Keratinocyte (primary cell): ENCODE measurements around the gene SPIRE1. TPM values are rescaled to one million over a fixed set of nuclear protein-coding genes. Genes with fewer than 3 reads are reported as not detected.

Source experiments
- DNase-seq: peaks from one replicate; pipeline ENCODE4 v3.0.0-alpha.2; 2011; ENCODE audit warnings: low read depth, missing footprints, low spot score
- FAIRE-seq: peaks from 2 replicates; lab custom pipeline; 2011; peaks lifted over from hg19 to GRCh38; lab: Jason Lieb, UNC
- H2AFZ ChIP-seq: 2 replicates; pipeline ENCODE4 v1.6.0; 2012; ENCODE audit warnings: low read length, control low read depth, inconsistent platforms; ENCODE audit not compliant: control insufficient read depth
- H3K27ac ChIP-seq: 2 replicates; pipeline ENCODE4 v1.5.1; 2011; ENCODE audit warnings: low read length; ENCODE audit not compliant: control insufficient read depth, insufficient read depth
- H3K27me3 ChIP-seq: 3 replicates; pipeline ENCODE4 v1.6.0; 2011; ENCODE audit warnings: low read length; ENCODE audit not compliant: control insufficient read depth, insufficient read depth; ENCODE audit errors: extremely low read depth
- H3K36me3 ChIP-seq, 2 experiments: 2 replicates in 1 of 2; 3 replicates in 1 of 2; pipeline ENCODE4 v1.5.1; 2011; ENCODE audit warnings: low read length in 2 of 2, mild to moderate bottlenecking in 1 of 2; ENCODE audit not compliant: control insufficient read depth in 2 of 2, insufficient read depth in 2 of 2; ENCODE audit errors: extremely low read depth in 1 of 2
- H3K4me1 ChIP-seq: 3 replicates; pipeline ENCODE4 v1.5.1; 2011; ENCODE audit warnings: low read length; ENCODE audit not compliant: control insufficient read depth, insufficient read depth; ENCODE audit errors: extremely low read depth
- H3K4me2 ChIP-seq: 3 replicates; pipeline ENCODE4 v1.6.0; 2011; ENCODE audit warnings: low read depth, low read length; ENCODE audit not compliant: control insufficient read depth, insufficient read depth; ENCODE audit errors: extremely low read depth
- H3K4me3 ChIP-seq, 3 experiments: fragments of 200-600 bp in 1 of 3; sonication (generic) in 1 of 3; 2 replicates in 2 of 3; 3 replicates in 1 of 3; pipeline ENCODE4 v1.5.1; 2011 to 2016; ENCODE audit warnings: low read length in 3 of 3, mild to moderate bottlenecking in 3 of 3, control low read depth in 2 of 3, inconsistent platforms in 1 of 3, low read depth in 1 of 3, mixed read lengths in 1 of 3, mixed run types in 1 of 3, moderate library complexity in 1 of 3; ENCODE audit not compliant: control insufficient read depth in 2 of 3, insufficient read depth in 2 of 3; ENCODE audit errors: extremely low read depth in 1 of 3
- H3K79me2 ChIP-seq: 2 replicates; pipeline ENCODE4 v1.6.0; 2012; ENCODE audit warnings: low read length; ENCODE audit not compliant: control insufficient read depth, insufficient read depth
- H3K9ac ChIP-seq: 3 replicates; pipeline ENCODE4 v1.6.0; 2011; ENCODE audit warnings: low read length; ENCODE audit not compliant: control insufficient read depth, insufficient read depth; ENCODE audit errors: extremely low read depth
- H3K9me1 ChIP-seq: 3 replicates; pipeline ENCODE4 v1.6.0; 2011; ENCODE audit warnings: low read length; ENCODE audit not compliant: control insufficient read depth, insufficient read depth; ENCODE audit errors: extremely low read depth
- H3K9me3 ChIP-seq: 2 replicates; pipeline ENCODE4 v1.5.1; 2012; ENCODE audit warnings: low read depth, low read length; ENCODE audit not compliant: control insufficient read depth
- H4K20me1 ChIP-seq: 3 replicates; pipeline ENCODE4 v1.6.0; 2011; ENCODE audit warnings: low read length; ENCODE audit not compliant: control insufficient read depth, insufficient read depth; ENCODE audit errors: extremely low read depth
- CTCF ChIP-seq, 3 experiments: IDR thresholded peaks in 1 of 3; conservative IDR thresholded peaks in 1 of 3; optimal IDR thresholded peaks in 1 of 3; 2 replicates in 2 of 3; 3 replicates in 1 of 3; pipeline versions ENCODE3 to v1.5.1; 2011; ENCODE audit warnings: low read length in 3 of 3, mild to moderate bottlenecking in 3 of 3, moderate library complexity in 2 of 3, control low read depth in 1 of 3, inconsistent platforms in 1 of 3; ENCODE audit not compliant: insufficient read depth in 2 of 3; ENCODE audit errors: extremely low read depth in 1 of 3
- EZH2 ChIP-seq: IDR thresholded peaks from one replicate; pipeline ENCODE4 v1.6.1; 2012; ENCODE audit warnings: inconsistent platforms, mild to moderate bottlenecking, low read length, moderate library complexity
- dilution Hi-C: fragments of 300-500 bp; cut with MboI; formaldehyde crosslinking; loops from one replicate; pipeline ENCODE4 v1.7.0; 2020; ENCODE audit warnings: low sequenced_read_pairs; ENCODE audit not compliant: extremely low pct_ligation_motif_present
- polyA plus RNA-seq, 5 experiments: library from polyadenylated mRNA; depleted of rRNA in 3 of 5; stranded (reverse) in 3 of 5; stranded (forward) in 1 of 5; unstranded in 1 of 5; fragments of >200 nt; gene quantifications; 1 replicate in 1 of 5; 2 replicates in 3 of 5; 3 replicates in 1 of 5; pipeline versions ENCODE4 v1.2.1 to v1.2.3, GENCODE V29; 2011 to 2012; ENCODE audit warnings: missing spikeins in 2 of 5, low read depth in 1 of 5, low replicate concordance in 1 of 5

The SPIRE1 gene
- polyA plus RNA-seq, 1 donor (not counting 4 experiments of a cell fraction or from before 2014, with no cell fraction given) = 20.6 TPM

GRCh38 chr18:12515550-12515949 lies 142.4 kb downstream of the SPIRE1 start:
- Histone ChIP-seq H3K9me3 (no peaks in the 10 kb centered on the region), H3K79me2 (no peaks in the 10 kb centered on the region), H3K36me3 (peaks cover 0 to 1% of the 10 kb centered on the region in 2 experiments), H3K4me2 (no peak overlapping the region), H3K9me1 (no peaks in the 10 kb centered on the region), H2AFZ (no peak overlapping the region), H3K27me3 (no peaks in the 10 kb centered on the region), H3K27ac (no peak overlapping the region), H4K20me1 (no peaks in the 10 kb centered on the region), H3K4me3 (no peak overlapping the region), H3K9ac (no peak overlapping the region), H3K4me1 (no peaks in the 10 kb centered on the region)
- FAIRE-seq = no peak
- DNase-seq = no peak
- TF ChIP-seq CTCF (optimal IDR thresholded peaks at IDR 0.05 in 1 of 3, IDR thresholded peaks at IDR 0.05 in 1 of 3, conservative IDR thresholded peaks at IDR 0.05 in 1 of 3; ENCODE audit: extremely low read depth in 1 of 3, insufficient read depth in 2 of 3, low read length in 3 of 3) (no peak), EZH2 (no peak)
- dilution Hi-C loops = no loop called here

- FAIRE-seq = no peak
- H2AFZ ChIP-seq = no peak overlapping the region
- peaks cover 0 to 4% of the 10 kb centered on the region in 2 experiments for H3K36me3 ChIP-seq
- H3K9me1 ChIP-seq = no peaks in the 10 kb centered on the region
- no peaks in the 10 kb centered on the region for H4K20me1 ChIP-seq
- no peaks in the 10 kb centered on the region for H3K9me3 ChIP-seq
- no peaks in the 10 kb centered on the region for H3K4me1 ChIP-seq
- no peaks in the 10 kb centered on the region for H3K27me3 ChIP-seq
- H3K27ac ChIP-seq = no peak overlapping the region
- no peak overlapping the region for H3K4me3 ChIP-seq
- no peak overlapping the region for H3K9ac ChIP-seq
- dilution Hi-C loops = no loop called here
- no peak overlapping the region for H3K4me2 ChIP-seq
- no peak for DNase-seq
- no peaks in the 10 kb centered on the region for H3K79me2 ChIP-seq
- TF ChIP-seq CTCF (optimal IDR thresholded peaks at IDR 0.05 in 1 of 3, IDR thresholded peaks at IDR 0.05 in 1 of 3, conservative IDR thresholded peaks at IDR 0.05 in 1 of 3; ENCODE audit: extremely low read depth in 1 of 3, insufficient read depth in 2 of 3, low read length in 3 of 3) = no peak
- TF ChIP-seq EZH2 = no peak
Observed at GRCh38 chr18:12507007-12507406, 150.9 kb downstream of the SPIRE1 start.
